ENCODE measurements around the gene WDR93. TPM values are rescaled to one million over a fixed set of nuclear protein-coding genes. Genes with fewer than 3 reads are reported as not detected.

WDR93 gene
- total RNA-seq, 1 donor from 2014 or later: 0.31 TPM

DNA sequence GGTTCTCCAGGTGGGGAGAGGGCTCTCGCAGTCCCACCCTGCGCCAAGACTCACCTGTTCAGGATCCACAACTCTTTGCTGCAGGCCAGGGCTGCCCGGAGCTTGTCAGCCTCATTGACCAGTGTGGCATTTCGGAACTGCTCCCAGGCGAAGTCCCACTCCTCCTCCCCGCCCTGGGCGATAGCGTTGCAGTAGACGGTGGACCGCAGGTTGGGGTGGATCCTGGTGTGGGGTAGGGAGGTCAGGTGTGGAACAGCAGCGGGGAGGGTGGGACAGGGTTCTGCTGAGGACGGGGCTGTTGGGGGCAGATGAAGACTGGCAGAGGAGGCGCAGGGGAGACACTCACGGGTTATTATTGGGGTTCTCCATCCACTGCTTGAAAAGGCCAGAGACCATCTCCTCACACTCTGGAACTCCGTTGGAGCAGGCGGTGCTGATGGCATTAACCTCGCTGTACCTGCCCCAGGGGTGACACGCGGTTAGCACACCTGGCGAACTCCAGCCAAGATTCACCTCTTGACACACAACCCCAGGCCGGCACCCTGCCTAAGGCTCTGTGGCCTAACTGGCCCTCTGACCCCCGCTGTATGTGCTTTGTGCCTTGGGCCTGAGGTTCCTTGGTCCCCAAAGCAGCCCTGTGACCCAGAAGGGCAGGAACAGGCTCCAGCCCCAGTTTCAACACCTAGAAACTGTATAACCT lies 101.6 kb downstream of the WDR93 start:
- no peak for DNase-seq

Small RNA genes lying within 50 kb of the gene (small RNA-seq; reads per million reads assigned to genes)
- not detected for gene RNU6-132P

Other genes starting within 250 kb of the WDR93 start
- 2.7 TPM for gene RHCG, start 194.2 kb upstream of the WDR93 start, total RNA-seq
- gene TICRR, start 115.3 kb upstream of the WDR93 start, total RNA-seq: 0.62 TPM
- gene KIF7, start 35.3 kb upstream of the WDR93 start, total RNA-seq: 5.1 TPM
- 0.47 TPM for gene PLIN1, start 11.4 kb upstream of the WDR93 start, total RNA-seq
- 14.5 TPM for gene PEX11A, start 57 bp upstream of the WDR93 start, total RNA-seq
- 1.6 TPM for gene MESP1, start 60.4 kb downstream of the WDR93 start, total RNA-seq
- gene MESP2, start 85.5 kb downstream of the WDR93 start, total RNA-seq: not detected
- gene ANPEP, start 124.0 kb downstream of the WDR93 start, total RNA-seq: 0.16 TPM
- gene AP3S2, start 203.2 kb downstream of the WDR93 start, total RNA-seq: 47.7 TPM
- gene ARPIN, start 222.1 kb downstream of the WDR93 start, total RNA-seq: 15.9 TPM

Data from occipital lobe (tissue), 3 donors.